H9 (cell line): Measurements from ENCODE around the gene SNX33. TPM values are rescaled to one million over a fixed set of nuclear protein-coding genes. Genes with fewer than 3 reads are reported as not detected.

Experiments used
- DNase-seq: peaks from one replicate; pipeline ENCODE4 v3.0.0-alpha.2; 2017
- H2AFZ ChIP-seq: one replicate; pipeline ENCODE4 v1.6.1; 2013; ENCODE audit warnings: mild to moderate bottlenecking, low read length, control low read depth, moderate library complexity
- H2AK5ac ChIP-seq: 2 replicates; pipeline ENCODE4 v1.6.1; 2013; ENCODE audit warnings: low read length, control low read depth, mixed read lengths; ENCODE audit not compliant: insufficient read length
- H2BK120ac ChIP-seq: one replicate; pipeline ENCODE4 v1.6.1; 2013; ENCODE audit warnings: low read depth, mild to moderate bottlenecking, low read length, control low read depth, inconsistent platforms; ENCODE audit not compliant: poor library complexity, severe bottlenecking
- H2BK12ac ChIP-seq: 2 replicates; pipeline ENCODE4 v1.6.1; 2013; ENCODE audit warnings: low read length, control low read depth, mixed read lengths, low read depth; ENCODE audit not compliant: insufficient read length
- H2BK15ac ChIP-seq: 2 replicates; pipeline ENCODE4 v1.6.1; 2013; ENCODE audit warnings: low read depth, low read length, control low read depth
- H2BK20ac ChIP-seq: one replicate; pipeline ENCODE4 v1.6.1; 2013; ENCODE audit warnings: low read depth, mild to moderate bottlenecking, low read length, control low read depth, inconsistent platforms; ENCODE audit not compliant: poor library complexity, severe bottlenecking
- H2BK5ac ChIP-seq: 2 replicates; pipeline ENCODE4 v1.6.1; 2013; ENCODE audit warnings: low read length, control low read depth, mixed read lengths; ENCODE audit not compliant: insufficient read length
- H3K14ac ChIP-seq: 2 replicates; pipeline ENCODE4 v1.6.1; 2013; ENCODE audit warnings: low read length, control low read depth; ENCODE audit not compliant: insufficient read depth
- H3K18ac ChIP-seq: 2 replicates; pipeline ENCODE4 v1.6.1; 2013; ENCODE audit warnings: low read depth, mild to moderate bottlenecking, mixed read lengths, low read length, control low read depth; ENCODE audit not compliant: insufficient read length
- H3K23ac ChIP-seq: 2 replicates; pipeline ENCODE4 v1.6.1; 2013; ENCODE audit warnings: low read length, control low read depth, mixed read lengths, low read depth; ENCODE audit not compliant: insufficient read length
- H3K23me2 ChIP-seq: 2 replicates; pipeline ENCODE4 v1.6.1; 2013; ENCODE audit warnings: low read depth, mild to moderate bottlenecking, mixed read lengths, low read length, control low read depth; ENCODE audit not compliant: insufficient read length, poor library complexity, severe bottlenecking
- H3K27ac ChIP-seq: 2 replicates; pipeline ENCODE4 v1.5.1; 2013; ENCODE audit warnings: low read length, control low read depth, mixed read lengths, low read depth; ENCODE audit not compliant: insufficient read length
- H3K27me3 ChIP-seq: 2 replicates; pipeline ENCODE4 v1.6.1; 2013; ENCODE audit warnings: low read length, control low read depth, inconsistent platforms; ENCODE audit not compliant: insufficient read depth
- H3K4ac ChIP-seq: 2 replicates; pipeline ENCODE4 v1.6.1; 2013; ENCODE audit warnings: low read depth, mild to moderate bottlenecking, control low read depth, inconsistent platforms, low read length, moderate library complexity
- H3K4me1 ChIP-seq: 2 replicates; pipeline ENCODE4 v1.6.1; 2013; ENCODE audit warnings: low read length, control low read depth, inconsistent platforms; ENCODE audit not compliant: insufficient read depth
- H3K4me2 ChIP-seq: 2 replicates; pipeline ENCODE4 v1.6.1; 2013; ENCODE audit warnings: low read length, control low read depth, mixed read lengths; ENCODE audit not compliant: insufficient read length, insufficient read depth
- H3K56ac ChIP-seq: 2 replicates; pipeline ENCODE4 v1.6.1; 2013; ENCODE audit warnings: low read depth, mild to moderate bottlenecking, mixed read lengths, low read length, control low read depth; ENCODE audit not compliant: insufficient read length
- H3K79me1 ChIP-seq: 2 replicates; pipeline ENCODE4 v1.6.1; 2013; ENCODE audit warnings: low read depth, mild to moderate bottlenecking, moderate library complexity, low read length, control low read depth, inconsistent platforms; ENCODE audit not compliant: insufficient read depth, poor library complexity, severe bottlenecking
- H3K79me2 ChIP-seq: 2 replicates; pipeline ENCODE4 v1.6.1; 2013; ENCODE audit warnings: low read length, control low read depth, inconsistent platforms; ENCODE audit not compliant: insufficient read depth
- H3K9ac ChIP-seq: 2 replicates; pipeline ENCODE4 v1.6.1; 2013; ENCODE audit warnings: low read length, control low read depth, mixed read lengths; ENCODE audit not compliant: insufficient read length; ENCODE audit errors: extremely low read depth
- H3K9me3 ChIP-seq: one replicate; pipeline ENCODE4 v1.6.1; 2013; ENCODE audit warnings: low read depth, low read length, inconsistent platforms; ENCODE audit not compliant: control insufficient read depth
- H3T11ph ChIP-seq: one replicate; pipeline ENCODE4 v1.6.1; 2013; ENCODE audit warnings: mild to moderate bottlenecking, low read length, control low read depth, inconsistent platforms
- H4K20me1 ChIP-seq: one replicate; pipeline ENCODE4 v1.6.1; 2013; ENCODE audit not compliant: control insufficient read depth, insufficient read length, insufficient read depth
- H4K5ac ChIP-seq: 2 replicates; pipeline ENCODE4 v1.6.1; 2013; ENCODE audit warnings: low read depth, mild to moderate bottlenecking, mixed read lengths, low read length, control low read depth; ENCODE audit not compliant: insufficient read length
- H4K8ac ChIP-seq: replicated peaks from 2 replicates; pipeline ENCODE4 v1.6.1; 2013; ENCODE audit warnings: low read length, control low read depth, mixed read lengths, low read depth; ENCODE audit not compliant: insufficient read length
- H4K91ac ChIP-seq: 2 replicates; pipeline ENCODE4 v1.6.1; 2013; ENCODE audit warnings: low read depth, mild to moderate bottlenecking, moderate library complexity, mixed read lengths, low read length, control low read depth; ENCODE audit not compliant: insufficient read length
- H3K27ac Mint-ChIP-seq, 3 experiments: 2 replicates in 2 of 3; 3 replicates in 1 of 3; pipeline ENCODE4 v1.8.0; 2020 to 2021; ENCODE audit warnings: mixed read lengths in 3 of 3, mild to moderate bottlenecking in 1 of 3, moderate library complexity in 1 of 3
- H3K27me3 Mint-ChIP-seq: 2 replicates; pipeline ENCODE4 v1.8.0; 2021; ENCODE audit warnings: low read depth, mild to moderate bottlenecking, moderate library complexity, mixed read lengths
- H3K36me3 Mint-ChIP-seq, 3 experiments: 2 replicates in 2 of 3; 3 replicates in 1 of 3; pipeline ENCODE4 v1.8.0; 2020 to 2021; ENCODE audit warnings: low read depth in 3 of 3, mixed read lengths in 3 of 3; ENCODE audit not compliant: insufficient read depth in 1 of 3
- H3K4me1 Mint-ChIP-seq, 2 experiments: 2 replicates each; pipeline ENCODE4 v1.8.0; 2020; ENCODE audit warnings: mixed read lengths in 2 of 2
- H3K4me3 Mint-ChIP-seq, 2 experiments: 2 replicates in 1 of 2; 3 replicates in 1 of 2; pipeline ENCODE4 v1.8.0; 2020 to 2021; ENCODE audit warnings: mild to moderate bottlenecking in 2 of 2, mixed read lengths in 2 of 2, moderate library complexity in 1 of 2
- H3K9me3 Mint-ChIP-seq, 2 experiments: 2 replicates in 1 of 2; 3 replicates in 1 of 2; pipeline ENCODE4 v1.8.0; 2020; ENCODE audit warnings: mild to moderate bottlenecking in 2 of 2, mixed read lengths in 2 of 2, moderate library complexity in 1 of 2
- CTCF ChIP-seq: fragments of 200-600 bp; sonication (generic); conservative IDR thresholded peaks from 3 replicates; pipeline ENCODE4 v1.8.0; 2021; ENCODE audit warnings: antibody characterized with exemption, mild to moderate bottlenecking
- WGBS: extraction: QIAGEN DNeasy Blood & Tissue Kit; methylation state at CpG from one replicate; pipeline ENCODE4 v1.1.7; 2013; ENCODE audit warnings: missing lambda C conversion rate, low lambda C conversion rate, mixed read lengths; ENCODE audit not compliant: insufficient read length; ENCODE audit errors: extremely low coverage; 5-methylcytosine and 5-hydroxymethylcytosine counted together
- total RNA-seq: library from RNA; stranded (reverse); gene quantifications from 2 replicates; pipeline ENCODE4 v1.2.1, GENCODE V29; 2021

SNX33 gene
- total RNA-seq, 1 experiment from 2014 or later: 17.7 TPM

- no peak overlapping the region for H3K4me3 Mint-ChIP-seq
- Histone ChIP-seq H4K20me1 (no peaks in the 10 kb centered on the region), H3K4me1 (no peaks in the 10 kb centered on the region), H3K56ac (no peak overlapping the region), H3K79me2 (no peaks in the 10 kb centered on the region), H2AK5ac (no peak overlapping the region), H3K4me2 (no peak overlapping the region), H4K91ac (no peak overlapping the region), H3K4ac (no peak overlapping the region), H3K14ac (no peak overlapping the region), H3K27me3 (no peaks in the 10 kb centered on the region), H3K79me1 (no peaks in the 10 kb centered on the region), H3K9ac (no peak overlapping the region), H2BK12ac (no peak overlapping the region), H2BK15ac (no peak overlapping the region), H2BK5ac (no peak overlapping the region), H2BK20ac (no peak overlapping the region), H3K18ac (no peak overlapping the region), H2AFZ (no peak overlapping the region), H3K23ac (no peak overlapping the region), H3K27ac (no peak overlapping the region), H3T11ph (no peak overlapping the region), H2BK120ac (no peak overlapping the region), H3K23me2 (no peaks in the 10 kb centered on the region), H3K9me3 (no peaks in the 10 kb centered on the region), H4K5ac (no peak overlapping the region), H4K8ac (no peak overlapping the region)
- TF ChIP-seq CTCF: no peak
- H3K27ac Mint-ChIP-seq: peak overlapping the region in 1 of 3 experiments; percentile 54; a peak in 1 of 7 replicates
- H3K4me1 Mint-ChIP-seq: no peaks in the 10 kb centered on the region
- H3K9me3 Mint-ChIP-seq: no peaks in the 10 kb centered on the region
- no CpG with 5 or more reads among the region's 4 CpGs for WGBS
- DNase-seq: no peak
- no peaks in the 10 kb centered on the region for H3K27me3 Mint-ChIP-seq
- peaks cover 12 to 55% (median 41%) of the 10 kb centered on the region in 3 experiments; a peak in 5 of 7 replicates for H3K36me3 Mint-ChIP-seq
Measured at GRCh38 chr15:75598361-75598760, 49.4 kb upstream of the SNX33 start.
